Caco-2 (cell line): ENCODE results near the gene C1orf53. TPM values are rescaled to one million over a fixed set of nuclear protein-coding genes. Genes with fewer than 3 reads are reported as not detected.

Experiments
- BruUV-seq: library from RNA; stranded (reverse); fragments of 400-500 nt; replicated peaks from 2 replicates; lab custom pipeline; 2021; lab: Mats Ljungman, UMichigan
- CTCF ChIA-PET: fragments of 300-600 bp; sonication (Branson Sonifier 250); formaldehyde crosslinking; loops from one replicate; lab custom pipeline; 2022; ENCODE audit warnings: antibody characterized with exemption; lab: Charles Lee
- POLR2A ChIA-PET: fragments of 300-600 bp; sonication (Branson Sonifier 250); formaldehyde crosslinking; loops from one replicate; lab custom pipeline; 2022; ENCODE audit warnings: antibody characterized with exemption; lab: Charles Lee
- DNase-seq, 2 experiments: peaks; one replicate each; pipeline versions ENCODE4 v3.0.0 to v3.0.0-alpha.2; 2020 to 2022
- H3K27me3 ChIP-seq: replicated peaks from 2 replicates; pipeline ENCODE4 v1.6.0; 2011; ENCODE audit warnings: low read length; ENCODE audit not compliant: control insufficient read depth, insufficient read depth
- H3K36me3 ChIP-seq: 2 replicates; pipeline ENCODE4 v1.5.1; 2011; ENCODE audit warnings: low read length; ENCODE audit not compliant: control insufficient read depth, insufficient read depth
- H3K4me1 ChIP-seq: fragments of 250-450 bp; sonication (Bioruptor Pico); 2 replicates; pipeline ENCODE4 v1.5.1; 2020; ENCODE audit warnings: mild to moderate bottlenecking
- H3K4me3 ChIP-seq: 2 replicates; pipeline ENCODE4 v1.5.1; 2011; ENCODE audit warnings: low read depth, mild to moderate bottlenecking, control low read depth, low read length
- H3K9me3 ChIP-seq: fragments of 250-450 bp; sonication (Bioruptor Pico); 2 replicates; pipeline ENCODE4 v1.5.1; 2020; ENCODE audit warnings: mild to moderate bottlenecking, moderate library complexity
- H3K27ac Mint-ChIP-seq: one replicate; pipeline ENCODE4 v1.8.0; 2022; ENCODE audit warnings: mixed read lengths; ENCODE audit not compliant: unreplicated experiment
- H3K27me3 Mint-ChIP-seq: one replicate; pipeline ENCODE4 v1.8.0; 2022; ENCODE audit warnings: mixed read lengths; ENCODE audit not compliant: insufficient read depth, unreplicated experiment
- H3K36me3 Mint-ChIP-seq: one replicate; pipeline ENCODE4 v1.8.0; 2022; ENCODE audit warnings: mild to moderate bottlenecking, mixed read lengths; ENCODE audit not compliant: insufficient read depth, unreplicated experiment
- H3K4me1 Mint-ChIP-seq: one replicate; pipeline ENCODE4 v1.8.0; 2022; ENCODE audit warnings: low read depth, mixed read lengths; ENCODE audit not compliant: unreplicated experiment
- H3K4me3 Mint-ChIP-seq: one replicate; pipeline ENCODE4 v1.8.0; 2022; ENCODE audit warnings: mild to moderate bottlenecking, moderate library complexity, mixed read lengths; ENCODE audit not compliant: unreplicated experiment
- H3K9me3 Mint-ChIP-seq: one replicate; pipeline ENCODE4 v1.8.0; 2022; ENCODE audit warnings: mixed read lengths; ENCODE audit not compliant: unreplicated experiment
- intact Hi-C: fragments of 100-400 bp; cut with micrococcal nuclease; formaldehyde crosslinking; loops from one replicate; pipeline ENCODE4 v1.10.0; 2022; ENCODE audit not compliant: unreplicated experiment
- total RNA-seq: library from RNA; stranded (reverse); gene quantifications from 2 replicates; pipeline ENCODE4 v1.2.3, GENCODE V29; 2022
- TF ChIP-seq, protein P1 (sequence below), 2 experiments: fragments of 200-600 bp in 1 of 2; IDR thresholded peaks; 1 replicate in 1 of 2; 2 replicates in 1 of 2; pipeline versions ENCODE4 v1.5.1 to v1.8.0; 2011 to 2022; ENCODE audit warnings: antibody characterized with exemption in 1 of 2, control low read depth in 1 of 2, inconsistent platforms in 1 of 2, low read depth in 1 of 2, low read length in 1 of 2, mild to moderate bottlenecking in 1 of 2, moderate library complexity in 1 of 2; ENCODE audit not compliant: insufficient read depth in 1 of 2, severe bottlenecking in 1 of 2, unreplicated experiment in 1 of 2

The C1orf53 gene
- total RNA-seq, 1 experiment from 2014 or later: 9.9 TPM

DNA sequence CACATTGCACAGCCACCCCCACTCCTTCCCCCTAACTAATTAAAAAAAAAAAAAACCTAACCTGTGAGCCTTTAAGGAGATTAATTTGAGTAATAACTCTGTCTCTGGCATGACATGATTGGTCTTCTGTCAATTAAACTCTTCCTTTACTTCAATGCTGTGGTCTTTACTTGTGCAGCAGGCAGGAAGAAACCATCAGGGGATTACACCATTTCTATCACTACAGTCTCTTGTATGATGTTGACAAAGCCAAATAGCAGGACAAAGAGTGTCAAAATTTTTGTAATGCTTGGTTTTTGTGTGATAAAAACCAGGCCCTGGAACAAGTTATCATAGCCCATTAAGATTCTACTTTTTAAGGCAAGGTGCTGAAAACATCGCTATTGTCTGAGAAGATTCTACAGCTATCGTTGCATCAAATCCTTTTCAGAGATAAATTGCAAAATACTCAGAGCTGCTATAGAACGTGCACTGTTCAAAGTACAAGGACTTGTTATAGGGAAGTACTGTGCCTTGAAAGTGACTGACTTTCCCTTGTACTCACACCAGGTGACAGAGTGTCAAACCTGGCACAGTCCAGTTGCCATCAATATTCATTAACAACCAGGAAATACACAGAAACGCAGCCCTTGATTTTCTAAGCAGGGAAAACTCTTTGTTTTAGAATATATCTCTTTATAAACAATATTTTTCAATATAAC, 52.4 kb downstream of the C1orf53 start:
- peaks cover 24% of the 10 kb centered on the region for H3K4me1 Mint-ChIP-seq
- intact Hi-C loops: no loop called here

DNA sequence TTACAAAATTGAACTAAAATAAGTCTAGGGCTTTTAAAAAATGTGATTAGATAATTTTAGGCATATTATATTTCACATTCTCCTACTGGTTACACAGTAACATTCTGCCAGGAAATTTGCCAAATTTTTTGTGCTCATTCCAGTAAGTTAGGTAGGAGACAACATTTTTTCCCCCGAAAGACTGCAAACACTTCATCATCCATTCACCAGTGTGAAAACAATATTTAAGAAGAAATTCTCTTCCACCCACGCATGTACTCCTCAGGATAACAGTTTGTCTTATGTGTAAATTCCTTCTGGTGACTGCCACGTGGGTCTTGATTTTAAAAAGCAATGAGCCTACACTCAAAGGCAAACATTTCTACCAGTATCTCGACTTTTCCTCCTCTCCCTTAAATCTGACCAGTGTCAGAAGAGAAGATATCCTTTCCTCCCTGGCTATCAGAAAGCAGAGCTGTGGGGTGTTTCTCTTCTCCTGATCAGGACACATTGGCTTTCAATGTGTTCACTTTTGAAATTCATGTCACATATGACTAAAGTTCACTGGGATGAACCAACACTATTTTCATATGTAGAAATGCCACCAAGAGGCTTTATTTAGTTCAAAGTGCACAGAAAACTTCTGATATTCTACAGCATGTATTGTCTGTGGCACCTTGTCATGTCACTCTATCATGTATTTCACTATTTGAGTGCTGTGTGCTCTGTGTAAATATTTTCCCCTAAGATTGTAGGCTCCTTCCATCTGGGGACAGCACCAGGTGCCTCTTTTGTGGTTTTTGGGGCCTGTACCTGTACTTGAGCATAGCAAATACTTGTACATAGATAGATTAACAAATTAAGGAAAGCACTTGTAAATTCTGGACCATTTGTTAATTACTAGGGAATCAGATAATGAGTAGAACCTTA, 53.3 kb downstream of the C1orf53 start:
- CTCF ChIA-PET: no interaction called here
- intact Hi-C loops: no loop called here

More for the DNA sequence above, 52.4 kb downstream of the C1orf53 start:
- Mint-ChIP-seq H3K27ac (no peak overlapping the region), H3K4me3 (no peak overlapping the region), H3K27me3 (no peaks in the 10 kb centered on the region), H3K36me3 (no peaks in the 10 kb centered on the region), H3K9me3 (peaks cover 14% of the 10 kb centered on the region)
- H3K4me1 ChIP-seq: no peaks in the 10 kb centered on the region
- no peak for DNase-seq
- H3K27me3 ChIP-seq: no peaks in the 10 kb centered on the region
- TF ChIP-seq, protein P1, sequence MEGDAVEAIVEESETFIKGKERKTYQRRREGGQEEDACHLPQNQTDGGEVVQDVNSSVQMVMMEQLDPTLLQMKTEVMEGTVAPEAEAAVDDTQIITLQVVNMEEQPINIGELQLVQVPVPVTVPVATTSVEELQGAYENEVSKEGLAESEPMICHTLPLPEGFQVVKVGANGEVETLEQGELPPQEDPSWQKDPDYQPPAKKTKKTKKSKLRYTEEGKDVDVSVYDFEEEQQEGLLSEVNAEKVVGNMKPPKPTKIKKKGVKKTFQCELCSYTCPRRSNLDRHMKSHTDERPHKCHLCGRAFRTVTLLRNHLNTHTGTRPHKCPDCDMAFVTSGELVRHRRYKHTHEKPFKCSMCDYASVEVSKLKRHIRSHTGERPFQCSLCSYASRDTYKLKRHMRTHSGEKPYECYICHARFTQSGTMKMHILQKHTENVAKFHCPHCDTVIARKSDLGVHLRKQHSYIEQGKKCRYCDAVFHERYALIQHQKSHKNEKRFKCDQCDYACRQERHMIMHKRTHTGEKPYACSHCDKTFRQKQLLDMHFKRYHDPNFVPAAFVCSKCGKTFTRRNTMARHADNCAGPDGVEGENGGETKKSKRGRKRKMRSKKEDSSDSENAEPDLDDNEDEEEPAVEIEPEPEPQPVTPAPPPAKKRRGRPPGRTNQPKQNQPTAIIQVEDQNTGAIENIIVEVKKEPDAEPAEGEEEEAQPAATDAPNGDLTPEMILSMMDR (IDR thresholded peaks at IDR 0.05; ENCODE audit: insufficient read depth in 1 of 2, low read depth in 1 of 2, low read length in 1 of 2, severe bottlenecking in 1 of 2, unreplicated experiment in 1 of 2): no peak
- H3K4me3 ChIP-seq: no peak overlapping the region
- H3K9me3 ChIP-seq: no peaks in the 10 kb centered on the region
- no peaks in the 10 kb centered on the region for H3K36me3 ChIP-seq
- no TSS peak for BruUV-seq
- ChIA-PET CTCF (no interaction called here), POLR2A (no interaction called here)

More for the DNA sequence above, 53.3 kb downstream of the C1orf53 start:
- H3K9me3 Mint-ChIP-seq: peaks cover 14% of the 10 kb centered on the region
- DNase-seq: no peak
- H3K36me3 Mint-ChIP-seq: no peaks in the 10 kb centered on the region
- TF ChIP-seq, protein P1 (IDR thresholded peaks at IDR 0.05; ENCODE audit: insufficient read depth in 1 of 2, low read depth in 1 of 2, low read length in 1 of 2, severe bottlenecking in 1 of 2, unreplicated experiment in 1 of 2): no peak
- H3K36me3 ChIP-seq: no peaks in the 10 kb centered on the region
- H3K4me3 ChIP-seq: no peak overlapping the region
- H3K4me1 ChIP-seq: no peaks in the 10 kb centered on the region
- H3K4me1 Mint-ChIP-seq: peaks cover 24% of the 10 kb centered on the region
- no peaks in the 10 kb centered on the region for H3K9me3 ChIP-seq
- no peaks in the 10 kb centered on the region for H3K27me3 Mint-ChIP-seq
- no peak overlapping the region for H3K27ac Mint-ChIP-seq
- no peak overlapping the region for H3K4me3 Mint-ChIP-seq
- no TSS peak for BruUV-seq
- POLR2A ChIA-PET: no interaction called here
- H3K27me3 ChIP-seq: no peaks in the 10 kb centered on the region

Other genes starting within 250 kb of the C1orf53 start
- gene DENND1B, start 127.2 kb upstream of the C1orf53 start, total RNA-seq: 9.4 and 9.6 TPM in 2 replicates
- gene LHX9, start 14.7 kb downstream of the C1orf53 start, total RNA-seq: 0.12 and 0.36 TPM in 2 replicates